Measurements from ENCODE around the gene RPS21. TPM values are rescaled to one million over a fixed set of nuclear protein-coding genes. Genes with fewer than 3 reads are reported as not detected.

Gene RPS21
- total and polyA plus RNA-seq, 4 donors = 278 to 1,588 (median 439) TPM

DNA sequence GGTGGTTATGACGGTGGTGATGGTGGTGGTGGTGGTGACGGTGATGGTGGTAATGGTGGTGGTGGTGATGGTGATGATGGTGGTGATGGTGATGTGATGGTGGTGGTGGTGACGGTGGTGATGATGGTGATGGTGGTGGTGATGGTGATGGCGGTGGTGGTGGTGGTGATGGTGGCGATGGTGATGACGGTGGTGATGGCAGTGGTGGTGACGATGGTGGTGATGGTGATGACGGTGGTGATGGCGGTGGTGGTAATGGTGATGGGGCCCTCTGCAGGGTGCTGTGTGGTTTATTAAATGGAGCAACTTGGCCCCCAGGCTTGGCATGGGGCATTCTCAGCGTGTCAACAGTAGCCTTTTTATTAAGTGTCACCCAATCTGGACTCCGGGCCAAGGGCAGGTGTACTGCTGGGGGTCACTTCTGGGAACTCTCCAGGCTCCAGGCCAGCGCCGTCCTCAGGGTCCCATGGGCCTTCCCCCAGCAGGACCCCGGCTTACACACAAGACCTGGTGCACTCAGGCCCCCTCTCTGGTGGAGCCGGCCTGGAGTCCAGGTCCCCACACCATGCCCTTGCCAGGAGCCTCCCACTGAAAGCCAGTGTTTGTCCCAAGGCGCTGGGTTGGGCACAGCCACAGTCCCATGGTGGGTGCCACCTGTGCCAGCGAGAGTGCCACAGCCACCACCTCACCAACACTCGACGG is 11.4 kb downstream of the RPS21 start:
- no peak overlapping the region for H3K27ac ChIP-seq (ENCODE audit: low read depth in 1 of 2, low read length in 2 of 2)
- H3K9me3 ChIP-seq (ENCODE audit: control insufficient read depth in 4 of 4, low read length in 3 of 4) = no peaks in the 10 kb centered on the region
- TF ChIP-seq, protein P1, sequence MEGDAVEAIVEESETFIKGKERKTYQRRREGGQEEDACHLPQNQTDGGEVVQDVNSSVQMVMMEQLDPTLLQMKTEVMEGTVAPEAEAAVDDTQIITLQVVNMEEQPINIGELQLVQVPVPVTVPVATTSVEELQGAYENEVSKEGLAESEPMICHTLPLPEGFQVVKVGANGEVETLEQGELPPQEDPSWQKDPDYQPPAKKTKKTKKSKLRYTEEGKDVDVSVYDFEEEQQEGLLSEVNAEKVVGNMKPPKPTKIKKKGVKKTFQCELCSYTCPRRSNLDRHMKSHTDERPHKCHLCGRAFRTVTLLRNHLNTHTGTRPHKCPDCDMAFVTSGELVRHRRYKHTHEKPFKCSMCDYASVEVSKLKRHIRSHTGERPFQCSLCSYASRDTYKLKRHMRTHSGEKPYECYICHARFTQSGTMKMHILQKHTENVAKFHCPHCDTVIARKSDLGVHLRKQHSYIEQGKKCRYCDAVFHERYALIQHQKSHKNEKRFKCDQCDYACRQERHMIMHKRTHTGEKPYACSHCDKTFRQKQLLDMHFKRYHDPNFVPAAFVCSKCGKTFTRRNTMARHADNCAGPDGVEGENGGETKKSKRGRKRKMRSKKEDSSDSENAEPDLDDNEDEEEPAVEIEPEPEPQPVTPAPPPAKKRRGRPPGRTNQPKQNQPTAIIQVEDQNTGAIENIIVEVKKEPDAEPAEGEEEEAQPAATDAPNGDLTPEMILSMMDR (IDR thresholded peaks at IDR 0.05; ENCODE audit: low read depth, low read length, missing input control) = no peak
- TF ChIP-seq, protein P2, sequence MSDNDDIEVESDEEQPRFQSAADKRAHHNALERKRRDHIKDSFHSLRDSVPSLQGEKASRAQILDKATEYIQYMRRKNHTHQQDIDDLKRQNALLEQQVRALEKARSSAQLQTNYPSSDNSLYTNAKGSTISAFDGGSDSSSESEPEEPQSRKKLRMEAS (IDR thresholded peaks at IDR 0.05) = no peak
- TF ChIP-seq JUND (IDR thresholded peaks at IDR 0.05) = no peak
- no peak for TF ChIP-seq HNF4A (conservative IDR thresholded peaks at IDR 0.05)
- no peak for TF ChIP-seq GABPA (IDR thresholded peaks at IDR 0.05 in 1 of 2, conservative IDR thresholded peaks at IDR 0.05 in 1 of 2)
- no peak for TF ChIP-seq SP1 (IDR thresholded peaks at IDR 0.05)
- no peak overlapping the region for H3K9ac ChIP-seq (ENCODE audit: low read depth in 1 of 2, low read length in 2 of 2)
- H3K4me3 ChIP-seq (ENCODE audit: low read depth in 1 of 3, low read length in 3 of 3) = no peak overlapping the region
- DNase-seq (ENCODE audit: low spot score) = no peak
- WGBS = 93% methylated on average over 19 of the region's 19 CpGs
- H3K27me3 ChIP-seq (ENCODE audit: control insufficient read depth in 4 of 4, insufficient read depth in 4 of 4, low read length in 3 of 4) = no peaks in the 10 kb centered on the region
- no peaks in the 10 kb centered on the region for H3K4me1 ChIP-seq (ENCODE audit: control insufficient read depth in 4 of 4, insufficient read depth in 4 of 4, low read length in 3 of 4)
- H3K36me3 ChIP-seq (ENCODE audit: control insufficient read depth in 4 of 4, insufficient read depth in 3 of 4, low read depth in 1 of 4, low read length in 3 of 4) = peaks cover 0 to 2% (median 0%) of the 10 kb centered on the region in 4 donors

GRCh38 chr20:62400021-62400420 is 13.1 kb downstream of the RPS21 start:
- no peak for TF ChIP-seq NR2F2 (IDR thresholded peaks at IDR 0.05)
- TF ChIP-seq GABPA (IDR thresholded peaks at IDR 0.05 in 1 of 2, conservative IDR thresholded peaks at IDR 0.05 in 1 of 2) = no peak
- TF ChIP-seq ATF3 (IDR thresholded peaks at IDR 0.05) = no peak
- no peak for TF ChIP-seq REST (IDR thresholded peaks at IDR 0.05)
- 93% methylated on average over 7 of the region's 7 CpGs for WGBS
- no peaks in the 10 kb centered on the region for H3K36me3 ChIP-seq (ENCODE audit: control insufficient read depth in 4 of 4, insufficient read depth in 3 of 4, low read depth in 1 of 4, low read length in 3 of 4)
- H3K9me3 ChIP-seq (ENCODE audit: control insufficient read depth in 4 of 4, low read length in 3 of 4) = no peaks in the 10 kb centered on the region
- no peak overlapping the region for H3K27ac ChIP-seq (ENCODE audit: low read depth in 1 of 2, low read length in 2 of 2)
- H3K4me1 ChIP-seq (ENCODE audit: control insufficient read depth in 4 of 4, insufficient read depth in 4 of 4, low read length in 3 of 4) = peaks cover 0 to 4% (median 0%) of the 10 kb centered on the region in 4 donors
- no peaks in the 10 kb centered on the region for H3K27me3 ChIP-seq (ENCODE audit: control insufficient read depth in 4 of 4, insufficient read depth in 4 of 4, low read length in 3 of 4)
- no peak overlapping the region for H3K4me3 ChIP-seq (ENCODE audit: low read depth in 1 of 3, low read length in 3 of 3)
- H3K9ac ChIP-seq (ENCODE audit: low read depth in 1 of 2, low read length in 2 of 2) = no peak overlapping the region
- DNase-seq (ENCODE audit: low spot score) = no peak

DNA sequence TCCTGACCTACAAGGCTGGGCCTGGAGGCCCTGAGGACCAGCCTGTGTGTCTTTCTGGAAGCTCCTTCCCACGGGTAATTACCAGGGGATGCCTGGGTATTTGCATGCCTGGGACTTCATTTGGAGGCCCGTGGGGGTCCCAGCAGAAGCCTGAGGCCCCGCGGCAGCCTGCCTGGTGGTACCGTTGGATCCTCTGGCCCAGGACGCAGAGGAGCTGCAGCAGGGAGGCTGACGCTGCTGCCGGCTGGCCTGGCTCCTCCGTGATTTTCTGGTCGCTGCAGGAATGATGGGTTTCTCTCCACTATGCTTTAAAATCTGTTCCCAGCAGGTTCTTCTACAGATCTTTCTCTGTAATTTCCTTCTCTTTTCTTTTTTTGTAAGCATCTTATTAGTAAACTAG is 13.6 kb downstream of the RPS21 start:
- 90% methylated on average over 10 of the region's 10 CpGs for WGBS
- no peaks in the 10 kb centered on the region for H3K36me3 ChIP-seq (ENCODE audit: control insufficient read depth in 4 of 4, insufficient read depth in 3 of 4, low read depth in 1 of 4, low read length in 3 of 4)

More for the DNA sequence above, 13.6 kb downstream of the RPS21 start:
- DNase-seq (ENCODE audit: low spot score) = no peak
- Histone ChIP-seq H3K9me3 (ENCODE audit: control insufficient read depth in 4 of 4, low read length in 3 of 4) (no peaks in the 10 kb centered on the region), H3K27me3 (ENCODE audit: control insufficient read depth in 4 of 4, insufficient read depth in 4 of 4, low read length in 3 of 4) (no peaks in the 10 kb centered on the region), H3K9ac (ENCODE audit: low read depth in 1 of 2, low read length in 2 of 2) (no peak overlapping the region), H3K27ac (ENCODE audit: low read depth in 1 of 2, low read length in 2 of 2) (no peak overlapping the region), H3K4me1 (ENCODE audit: control insufficient read depth in 4 of 4, insufficient read depth in 4 of 4, low read length in 3 of 4) (peaks cover under 1 to 5% (median 3%) of the 10 kb centered on the region in 4 donors), H3K4me3 (ENCODE audit: low read depth in 1 of 3, low read length in 3 of 3) (no peak overlapping the region)
- no peak for TF ChIP-seq RAD21 (IDR thresholded peaks at IDR 0.05)
- no peak for TF ChIP-seq GABPA (IDR thresholded peaks at IDR 0.05 in 1 of 2, conservative IDR thresholded peaks at IDR 0.05 in 1 of 2)
- TF ChIP-seq TAF1 (conservative IDR thresholded peaks at IDR 0.05) = no peak
- TF ChIP-seq HNF4A (conservative IDR thresholded peaks at IDR 0.05) = no peak
- TF ChIP-seq REST (IDR thresholded peaks at IDR 0.05) = no peak
- TF ChIP-seq FOXA1 (IDR thresholded peaks at IDR 0.05) = no peak
- no peak for TF ChIP-seq RXRA (IDR thresholded peaks at IDR 0.05)
- TF ChIP-seq, protein P2 (IDR thresholded peaks at IDR 0.05) = no peak
- TF ChIP-seq ATF3 (IDR thresholded peaks at IDR 0.05) = no peak

Measured in liver (tissue), 9 donors.